LNCaP clone FGC (cell line): Measurements from ENCODE around the gene NRP1.
A peak's percentile ranks its signal among the peaks of the same experiment; 100 is the strongest.

Experiments
- DNase-seq: peaks from one replicate; pipeline ENCODE4 v3.0.0-alpha.2; 2011; ENCODE audit warnings: low read depth
- H3K4me3 ChIP-seq: 2 replicates; pipeline ENCODE4 v1.5.1; 2011; ENCODE audit warnings: mild to moderate bottlenecking, low read depth, low read length, control low read depth
- CTCF ChIP-seq: IDR thresholded peaks from 2 replicates; pipeline ENCODE4 v1.5.1; 2012; ENCODE audit warnings: mild to moderate bottlenecking; ENCODE audit not compliant: control insufficient read depth, insufficient read depth; ENCODE audit errors: extremely low read depth

The NRP1 gene

GRCh38 chr10:33157103-33157502, 177.4 kb downstream of the NRP1 start:
- no peak for DNase-seq
- no peak for TF ChIP-seq CTCF

DNA sequence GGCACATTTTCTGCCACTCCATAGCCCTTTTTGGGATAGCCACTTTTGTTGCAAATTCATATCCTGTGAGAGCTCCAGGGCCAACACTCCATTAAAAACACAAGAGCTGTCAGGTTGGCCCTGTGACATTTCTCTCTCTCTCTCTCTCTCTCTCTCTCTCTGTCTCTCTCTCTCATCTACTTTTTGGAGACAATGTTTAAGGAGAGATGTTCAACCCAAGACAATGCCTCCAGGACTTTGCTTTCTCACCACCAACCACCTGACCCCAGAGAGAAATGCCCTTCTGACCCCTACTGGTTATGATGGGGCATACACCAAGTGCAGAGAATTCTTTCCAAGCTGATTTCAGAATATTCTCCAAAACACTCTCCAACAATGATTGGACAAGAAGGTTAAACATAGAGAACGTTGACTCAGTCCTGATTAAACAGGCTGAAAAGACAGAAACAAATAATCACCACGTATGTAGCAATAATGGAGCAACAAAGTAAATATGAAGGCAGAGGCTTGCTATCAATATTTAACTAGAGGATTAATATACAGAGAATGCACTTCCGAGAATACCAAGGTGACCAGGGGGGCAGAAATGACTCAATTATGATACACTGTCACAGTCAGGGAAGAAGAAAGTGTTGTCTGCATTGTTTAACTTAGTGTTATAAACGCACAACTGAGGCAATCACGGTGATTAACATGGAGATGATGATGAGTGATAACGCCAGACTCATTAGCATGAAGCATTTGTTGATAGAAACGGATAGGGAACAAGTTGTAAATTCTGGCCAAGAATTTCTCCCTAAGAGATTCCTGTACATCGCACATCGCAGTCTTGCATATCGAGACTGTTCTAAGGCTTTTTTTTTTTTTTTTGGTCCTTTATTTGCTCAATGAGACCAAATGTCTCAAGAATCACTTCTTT, 178.5 kb downstream of the NRP1 start:
- H3K4me3 ChIP-seq, result 0 out of 2 replicates have a peak overlapping the region, but pooled peaks have one; percentile 2
- peak; percentile 90 for TF ChIP-seq CTCF
- peak; percentile 83 for DNase-seq

More at GRCh38 chr10:33157103-33157502, 177.4 kb downstream of the NRP1 start:
- H3K4me3 ChIP-seq, result no peak overlapping the region

DNA sequence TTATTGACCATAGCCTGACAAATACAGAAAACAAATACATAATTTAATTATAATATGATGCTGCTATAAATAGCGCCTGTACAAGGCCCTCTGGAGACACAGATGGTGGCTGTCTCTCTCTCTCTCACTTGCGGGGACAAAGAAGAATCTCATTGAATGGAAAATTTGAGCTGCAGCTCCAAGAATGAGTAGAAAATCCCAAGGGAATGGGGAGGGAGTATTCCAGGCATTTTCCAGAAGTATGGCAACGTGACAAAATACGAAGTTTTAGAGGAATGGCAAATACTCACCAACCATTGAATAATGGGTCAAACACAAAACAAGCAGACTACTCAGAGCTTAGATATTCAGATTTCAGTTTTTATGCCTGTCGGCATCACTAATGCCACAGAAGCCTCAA, 179.9 kb downstream of the NRP1 start:
- no peak for DNase-seq
- no peak for TF ChIP-seq CTCF
- H3K4me3 ChIP-seq, result no peak overlapping the region

DNA sequence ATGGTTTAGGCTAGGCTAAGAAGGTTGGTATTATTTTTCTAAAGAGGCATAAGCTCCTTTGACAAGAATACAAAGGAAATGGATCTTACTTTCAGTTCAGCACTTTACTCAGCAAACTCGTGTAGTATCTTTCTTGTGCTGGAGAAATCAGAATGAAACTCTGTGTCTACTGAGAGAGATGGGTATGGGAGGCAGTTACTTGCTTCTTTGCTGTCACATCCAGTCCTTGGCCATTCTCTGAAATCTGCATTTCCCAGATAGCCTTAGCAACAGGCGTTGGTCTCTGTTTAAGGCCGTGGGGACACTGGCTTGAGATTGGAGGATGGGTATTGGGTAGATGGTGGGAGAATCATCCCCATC, 180.5 kb downstream of the NRP1 start:
- no peak for DNase-seq
- no peak for TF ChIP-seq CTCF
- H3K4me3 ChIP-seq, result no peak overlapping the region

- DNase-seq, result no peak
- no peak for TF ChIP-seq CTCF
- H3K4me3 ChIP-seq, result no peak overlapping the region
Measured at GRCh38 chr10:33153251-33153967, 181.1 kb downstream of the NRP1 start.

GRCh38 chr10:33152750-33153149, 181.7 kb downstream of the NRP1 start:
- H3K4me3 ChIP-seq, result no peak overlapping the region
- TF ChIP-seq CTCF, result no peak
- no peak for DNase-seq

DNA sequence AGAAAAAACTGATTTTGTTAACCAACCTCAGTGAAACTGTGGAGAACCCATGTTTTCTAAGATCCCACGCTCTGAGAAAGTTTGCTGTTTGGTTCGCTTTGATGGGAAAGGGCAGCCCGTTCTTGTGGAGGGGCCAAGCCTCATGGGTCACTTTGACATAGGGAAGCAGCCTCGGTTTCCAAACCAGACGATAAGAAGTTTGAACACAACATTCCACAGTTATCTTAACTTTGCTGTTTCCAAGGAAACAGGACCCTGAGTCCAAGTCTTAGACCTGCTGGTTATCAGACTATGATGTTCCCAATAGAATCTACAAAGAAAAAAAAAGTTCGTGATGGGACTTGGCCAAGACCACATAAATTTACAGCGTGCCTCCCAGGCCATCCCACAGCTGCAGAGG, 182.3 kb downstream of the NRP1 start:
- H3K4me3 ChIP-seq, result no peak overlapping the region
- no peak for DNase-seq
- no peak for TF ChIP-seq CTCF
